GM10266 (cell line): Measurements from ENCODE around the gene RBMS3.

ENCODE experiments used
- DNase-seq: peaks from one replicate; pipeline ENCODE4 v3.0.0; 2012; ENCODE audit errors: extremely low spot score
- TF ChIP-seq, protein P1 (sequence below): IDR thresholded peaks from 2 replicates; pipeline ENCODE4 v1.5.1; 2012; ENCODE audit warnings: mild to moderate bottlenecking, low read depth; ENCODE audit not compliant: control insufficient read depth, insufficient read depth; ENCODE audit errors: missing control alignments

The RBMS3 gene

DNA sequence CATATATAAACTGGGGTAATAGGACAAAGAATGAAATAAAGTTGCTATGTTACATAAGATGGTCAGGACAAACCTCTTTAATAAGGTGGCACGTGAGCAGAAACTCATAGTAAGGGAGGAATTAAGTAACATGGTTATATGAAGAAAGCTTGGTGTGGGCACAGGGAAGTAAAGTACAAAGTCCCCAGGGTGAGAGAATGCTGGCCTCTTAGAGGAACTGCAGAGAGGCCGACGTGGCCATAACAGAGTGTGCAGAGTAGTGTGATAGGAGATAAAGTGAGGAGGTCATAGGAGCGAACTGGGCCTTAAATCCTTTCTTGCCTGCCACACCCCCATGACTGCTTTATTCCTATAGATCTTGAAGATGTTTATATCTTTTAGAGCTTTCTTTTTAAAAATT, 17.4 kb upstream of the RBMS3 start:
- TF ChIP-seq, protein P1, sequence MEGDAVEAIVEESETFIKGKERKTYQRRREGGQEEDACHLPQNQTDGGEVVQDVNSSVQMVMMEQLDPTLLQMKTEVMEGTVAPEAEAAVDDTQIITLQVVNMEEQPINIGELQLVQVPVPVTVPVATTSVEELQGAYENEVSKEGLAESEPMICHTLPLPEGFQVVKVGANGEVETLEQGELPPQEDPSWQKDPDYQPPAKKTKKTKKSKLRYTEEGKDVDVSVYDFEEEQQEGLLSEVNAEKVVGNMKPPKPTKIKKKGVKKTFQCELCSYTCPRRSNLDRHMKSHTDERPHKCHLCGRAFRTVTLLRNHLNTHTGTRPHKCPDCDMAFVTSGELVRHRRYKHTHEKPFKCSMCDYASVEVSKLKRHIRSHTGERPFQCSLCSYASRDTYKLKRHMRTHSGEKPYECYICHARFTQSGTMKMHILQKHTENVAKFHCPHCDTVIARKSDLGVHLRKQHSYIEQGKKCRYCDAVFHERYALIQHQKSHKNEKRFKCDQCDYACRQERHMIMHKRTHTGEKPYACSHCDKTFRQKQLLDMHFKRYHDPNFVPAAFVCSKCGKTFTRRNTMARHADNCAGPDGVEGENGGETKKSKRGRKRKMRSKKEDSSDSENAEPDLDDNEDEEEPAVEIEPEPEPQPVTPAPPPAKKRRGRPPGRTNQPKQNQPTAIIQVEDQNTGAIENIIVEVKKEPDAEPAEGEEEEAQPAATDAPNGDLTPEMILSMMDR: no peak
- no peak for DNase-seq

DNA sequence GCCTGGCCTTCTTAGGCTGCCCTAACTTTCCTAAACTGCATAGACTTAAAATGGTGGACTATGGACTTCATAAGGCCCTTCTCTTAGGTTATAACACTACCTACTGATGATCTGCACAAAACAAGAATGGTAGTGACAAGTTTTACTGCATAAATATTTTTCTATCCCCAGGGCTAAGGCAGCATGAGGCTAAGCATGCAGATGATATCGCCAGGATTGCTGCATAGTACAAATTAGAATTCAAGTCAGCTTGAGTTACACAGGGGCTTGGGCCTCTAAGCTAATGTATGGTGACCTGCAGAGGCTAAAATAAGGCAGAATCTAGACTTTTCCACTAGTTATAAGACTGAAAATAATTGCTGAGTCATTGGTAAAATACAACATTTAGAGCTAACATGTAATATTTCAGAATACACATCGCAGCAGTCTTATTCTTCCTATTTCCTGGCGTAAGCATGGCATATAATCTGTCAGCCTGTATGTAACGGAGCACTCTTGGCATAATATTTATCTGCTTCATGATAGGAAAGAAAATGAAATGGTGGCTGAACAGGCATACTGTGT, 15.3 kb upstream of the RBMS3 start:
- TF ChIP-seq, protein P1: no peak
- no peak for DNase-seq

DNA sequence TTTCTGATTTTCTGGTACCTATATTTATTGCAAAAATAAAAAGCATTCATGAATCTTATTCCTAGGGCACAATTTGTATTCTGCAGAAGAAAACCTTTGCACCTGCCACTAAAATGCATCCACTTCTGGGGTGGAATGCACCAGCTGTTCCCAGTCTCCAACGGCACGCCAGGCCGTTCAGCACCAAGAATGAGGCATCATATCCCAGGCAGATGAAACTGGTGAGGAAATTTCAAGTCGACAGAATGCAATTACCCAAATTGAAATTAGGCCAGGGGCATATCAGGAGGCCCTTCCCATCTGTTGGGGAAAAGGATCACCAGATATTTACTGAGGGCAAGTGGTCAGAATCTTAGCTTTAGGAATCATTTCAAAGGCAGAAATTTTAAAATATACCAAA, 13.6 kb upstream of the RBMS3 start:
- TF ChIP-seq, protein P1: no peak
- DNase-seq: no peak

DNA sequence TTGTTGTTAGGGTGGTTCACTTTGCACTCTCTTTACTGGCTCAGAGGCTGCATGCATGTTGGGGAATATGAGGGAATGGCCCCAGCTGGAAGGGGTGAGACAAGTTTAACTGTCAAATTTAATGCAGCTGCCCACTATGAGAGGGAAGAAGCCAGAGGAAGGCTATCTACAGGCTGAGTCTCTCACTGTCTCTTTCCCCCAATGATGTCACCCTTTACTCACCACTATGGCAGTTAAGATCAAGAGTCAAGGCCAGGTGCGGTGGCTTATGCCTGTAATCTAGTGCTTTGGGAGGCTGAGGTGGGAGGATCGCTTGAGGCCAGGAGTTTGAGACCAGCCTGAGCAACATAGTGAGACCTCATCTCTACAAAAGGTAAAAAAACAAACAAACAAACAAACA, 12.2 kb upstream of the RBMS3 start:
- TF ChIP-seq, protein P1: no peak
- DNase-seq: no peak

DNA sequence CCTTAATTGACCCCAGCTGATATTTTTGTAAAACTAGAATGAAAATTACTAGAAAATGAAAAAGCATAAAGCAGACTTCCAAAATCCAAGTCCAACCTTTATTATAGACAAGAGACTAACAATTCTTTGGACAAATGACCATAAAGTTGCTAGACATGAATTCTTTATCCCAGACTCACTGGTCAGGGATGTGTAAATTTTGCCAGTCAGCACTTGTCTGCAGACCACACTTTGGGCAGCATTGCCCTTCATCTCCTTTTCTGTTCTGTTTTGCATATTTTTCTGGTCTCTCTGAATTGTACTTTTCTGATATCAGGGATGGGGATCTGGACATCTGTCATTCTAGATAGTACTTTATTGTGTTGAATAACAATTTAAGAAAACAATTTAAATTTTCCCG, 10.1 kb upstream of the RBMS3 start:
- TF ChIP-seq, protein P1: no peak
- DNase-seq: no peak

DNA sequence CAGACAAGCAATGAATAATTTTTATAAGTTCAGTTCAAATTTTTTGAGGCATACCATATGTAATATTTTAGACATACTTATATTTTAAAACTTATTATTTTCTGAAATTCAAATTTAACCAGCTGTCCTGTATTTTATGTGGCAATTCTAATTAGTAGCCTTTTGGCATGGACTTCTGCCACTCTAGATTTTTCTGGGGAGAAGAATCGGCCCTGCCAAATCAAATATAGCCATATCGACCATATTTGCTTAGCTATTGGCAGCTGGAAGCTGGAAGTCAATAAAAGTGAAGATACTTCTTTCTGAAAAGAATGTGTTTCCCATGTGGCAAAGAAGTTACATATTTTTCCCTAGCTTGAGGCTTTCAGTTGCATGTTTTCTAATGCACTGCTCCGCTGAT, 9.4 kb upstream of the RBMS3 start:
- DNase-seq: no peak
- TF ChIP-seq, protein P1: no peak

DNA sequence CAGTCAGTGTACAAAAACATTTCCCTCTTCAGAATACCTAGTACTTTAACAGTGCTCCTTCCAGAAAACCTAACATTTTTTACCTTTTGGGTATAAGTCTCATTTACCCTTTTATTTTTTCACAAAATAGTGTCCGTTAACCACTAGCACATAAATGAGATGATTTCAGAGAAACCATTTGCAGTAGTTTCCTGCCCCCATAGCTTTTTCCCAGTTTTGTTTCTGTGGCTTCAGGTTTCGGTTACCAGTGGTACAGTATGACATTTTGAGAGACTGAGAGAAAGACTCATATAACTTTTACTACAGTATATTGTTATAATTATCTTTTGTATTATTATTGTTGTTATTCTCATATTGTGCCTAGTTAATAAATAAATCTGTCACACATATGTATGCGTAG, 6.2 kb upstream of the RBMS3 start:
- no peak for DNase-seq
- TF ChIP-seq, protein P1: no peak
